GM23248 (cell line): ENCODE results near the gene SPTBN5. TPM values are rescaled to one million over a fixed set of nuclear protein-coding genes. Genes with fewer than 3 reads are reported as not detected.

Experiments
- DNase-seq: peaks from one replicate; pipeline ENCODE4 v3.0.0-alpha.2; 2015
- H2AFZ ChIP-seq: fragments of 200-600 bp; sonication (generic); 2 replicates; pipeline ENCODE4 v1.6.1; 2016; ENCODE audit warnings: antibody characterized with exemption
- H3F3A ChIP-seq: fragments of 200-600 bp; sonication (generic); 2 replicates; pipeline ENCODE4 v1.6.1; 2016; ENCODE audit warnings: mild to moderate bottlenecking, antibody characterized with exemption, mixed run types; ENCODE audit not compliant: insufficient read depth
- H3K27ac ChIP-seq: fragments of 200-600 bp; sonication (generic); 2 replicates; pipeline ENCODE4 v1.5.1; 2016; ENCODE audit warnings: mild to moderate bottlenecking
- H3K27me3 ChIP-seq: fragments of 200-600 bp; sonication (generic); replicated peaks from 2 replicates; pipeline ENCODE4 v1.6.1; 2016; ENCODE audit warnings: mild to moderate bottlenecking; ENCODE audit not compliant: insufficient read depth
- H3K36me3 ChIP-seq: fragments of 200-600 bp; sonication (generic); 2 replicates; pipeline ENCODE4 v1.6.1; 2016; ENCODE audit warnings: low read depth, mild to moderate bottlenecking
- H3K4me1 ChIP-seq: fragments of 200-600 bp; sonication (generic); 2 replicates; pipeline ENCODE4 v1.6.1; 2016; ENCODE audit warnings: mild to moderate bottlenecking; ENCODE audit not compliant: insufficient read depth
- H3K4me2 ChIP-seq: fragments of 200-600 bp; sonication (generic); one replicate; pipeline ENCODE4 v1.6.1; 2016; ENCODE audit warnings: mild to moderate bottlenecking; ENCODE audit not compliant: unreplicated experiment
- H3K4me3 ChIP-seq: fragments of 200-600 bp; sonication (generic); 2 replicates; pipeline ENCODE4 v1.5.1; 2016; ENCODE audit warnings: mild to moderate bottlenecking
- H3K79me2 ChIP-seq: fragments of 200-600 bp; sonication (generic); 2 replicates; pipeline ENCODE4 v1.6.1; 2016; ENCODE audit warnings: mild to moderate bottlenecking; ENCODE audit not compliant: insufficient read depth
- H3K9ac ChIP-seq: fragments of 200-600 bp; sonication (generic); 2 replicates; pipeline ENCODE4 v1.6.1; 2016; ENCODE audit warnings: mild to moderate bottlenecking
- H3K9me2 ChIP-seq: fragments of 200-600 bp; sonication (generic); 2 replicates; pipeline ENCODE4 v1.6.1; 2016; ENCODE audit warnings: mixed run types, mild to moderate bottlenecking, moderate library complexity; ENCODE audit not compliant: insufficient read depth
- H3K9me3 ChIP-seq: fragments of 200-600 bp; sonication (generic); one replicate; pipeline ENCODE4 v1.6.1; 2017; ENCODE audit warnings: low read depth
- H4K20me1 ChIP-seq: fragments of 200-600 bp; sonication (generic); 2 replicates; pipeline ENCODE4 v1.6.0; 2016; ENCODE audit not compliant: insufficient read depth
- EZH2 ChIP-seq: fragments of 200-600 bp; sonication (generic); IDR thresholded peaks from 2 replicates; pipeline ENCODE4 v1.6.1; 2018; ENCODE audit warnings: antibody characterized with exemption, mild to moderate bottlenecking; ENCODE audit not compliant: insufficient read depth, poor library complexity, severe bottlenecking
- EZH2phosphoT487 ChIP-seq: fragments of 200-600 bp; sonication (generic); IDR thresholded peaks from 2 replicates; pipeline ENCODE4 v1.6.1; 2018; ENCODE audit warnings: antibody characterized with exemption, moderate library complexity, mild to moderate bottlenecking, low read depth; ENCODE audit not compliant: insufficient read depth
- WGBS, 2 experiments: methylation state at CpG; one replicate each; pipeline ENCODE4 v1.1.6; 2015 to 2017; ENCODE audit warnings: low lambda C conversion rate in 2 of 2, low coverage in 1 of 2; ENCODE audit errors: missing lambda C conversion rate in 2 of 2; 5-methylcytosine and 5-hydroxymethylcytosine counted together
- in situ Hi-C: fragments of 300-500 bp; cut with MboI; formaldehyde crosslinking; loops from 2 replicates; pipeline ENCODE4 v1.15.0; 2020
- polyA plus RNA-seq: library from polyadenylated mRNA; unstranded; fragments of >200 nt; fragmentation: Nextera tagmentation; extraction: Ambion mirVana; gene quantifications from 2 replicates; pipeline ENCODE4 v1.2.1, GENCODE V29; 2016
- total RNA-seq: library from RNA; depleted of rRNA; stranded (reverse); fragments of >200 nt; shearing (Covaris generic); gene quantifications from 2 replicates; pipeline ENCODE4 v1.2.3, GENCODE V29; 2014

Gene SPTBN5
- total and polyA plus RNA-seq, 2 experiments from 2014 or later, result 0.03 to 0.11 TPM

DNA sequence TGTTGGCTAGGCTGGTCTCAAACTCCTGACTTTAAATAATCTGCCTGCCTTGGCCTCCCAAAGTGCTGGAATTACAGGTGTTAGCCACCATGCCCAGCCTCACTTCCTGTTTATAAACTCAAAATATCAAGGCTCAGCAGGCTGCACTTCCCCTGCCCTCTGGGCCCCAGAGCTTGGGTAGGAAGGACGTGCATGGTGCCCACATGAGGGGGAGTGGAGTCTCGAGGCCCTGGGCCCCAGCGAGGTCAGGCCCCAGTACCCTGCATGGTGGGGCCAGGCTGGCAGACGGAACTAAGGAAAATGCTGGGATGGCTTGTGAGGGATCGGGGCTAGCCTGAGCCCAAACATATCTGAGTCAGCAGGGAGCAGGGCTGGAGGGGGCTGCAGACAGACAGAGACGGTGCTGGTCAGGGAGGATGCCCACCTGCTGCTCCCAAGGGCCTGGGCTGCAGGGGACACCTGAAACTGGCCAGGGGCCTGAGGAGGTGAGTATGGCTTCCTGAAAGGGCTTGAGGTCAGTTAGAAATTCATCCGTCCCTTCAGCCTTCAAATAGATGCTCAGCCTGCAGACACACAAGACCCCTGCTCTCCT lies 5.1 kb downstream of the SPTBN5 start:
- 71 to 77% methylated on average over 7 of the region's 7 CpGs for WGBS, 2 experiments
- no peak overlapping the region for H2AFZ ChIP-seq
- H3K4me3 ChIP-seq, result no peak overlapping the region
- no peak overlapping the region for H3K4me2 ChIP-seq
- no peak overlapping the region for H3K27ac ChIP-seq
- no peak for DNase-seq
- in situ Hi-C loops, result no loop called here
- H4K20me1 ChIP-seq, result no peaks in the 10 kb centered on the region
- no peaks in the 10 kb centered on the region for H3K9me3 ChIP-seq
- H3K9me2 ChIP-seq, result no peaks in the 10 kb centered on the region
- H3K27me3 ChIP-seq, result no peaks in the 10 kb centered on the region
- H3K4me1 ChIP-seq, result peaks cover under 1% of the 10 kb centered on the region; the same call in 1 of the 2 replicates
- no peaks in the 10 kb centered on the region for H3F3A ChIP-seq
- H3K9ac ChIP-seq, result no peak overlapping the region
- TF ChIP-seq EZH2phosphoT487 (no peak), EZH2 (no peak)
- H3K36me3 ChIP-seq, result no peaks in the 10 kb centered on the region
- no peaks in the 10 kb centered on the region for H3K79me2 ChIP-seq

DNA sequence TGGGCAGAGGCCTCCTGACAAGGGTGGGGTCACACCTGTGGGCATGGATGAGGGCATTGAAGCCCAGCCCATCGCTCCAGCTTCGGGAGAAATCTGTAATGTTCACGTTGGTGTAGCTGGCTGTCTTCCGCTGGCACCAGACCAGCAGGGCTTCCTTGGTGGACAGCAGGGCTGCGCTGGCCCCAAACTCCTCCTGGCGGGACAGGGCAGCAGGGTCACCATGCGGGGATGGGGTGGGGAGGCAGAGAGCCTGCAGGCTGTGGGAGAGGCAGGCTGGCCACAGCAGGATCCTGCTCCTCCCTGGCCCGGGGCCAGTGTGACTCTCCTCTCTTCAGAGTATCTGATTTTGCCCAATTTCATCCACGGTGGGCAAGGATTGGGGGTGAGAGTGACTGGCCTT lies 6.0 kb downstream of the SPTBN5 start:
- Histone ChIP-seq H3K4me1 (no peaks in the 10 kb centered on the region), H3K36me3 (no peaks in the 10 kb centered on the region), H3K79me2 (no peaks in the 10 kb centered on the region), H3K4me3 (no peak overlapping the region), H3K27ac (no peak overlapping the region), H3K4me2 (no peak overlapping the region), H3K9me3 (no peaks in the 10 kb centered on the region), H4K20me1 (no peaks in the 10 kb centered on the region), H3K9ac (no peak overlapping the region), H3K27me3 (no peaks in the 10 kb centered on the region), H3K9me2 (no peaks in the 10 kb centered on the region), H2AFZ (no peak overlapping the region), H3F3A (no peaks in the 10 kb centered on the region)
- TF ChIP-seq EZH2 (no peak), EZH2phosphoT487 (no peak)
- WGBS, 2 experiments, result 62 to 69% methylated on average over 9 of the region's 9 CpGs
- no peak for DNase-seq
- in situ Hi-C loops, result no loop called here

DNA sequence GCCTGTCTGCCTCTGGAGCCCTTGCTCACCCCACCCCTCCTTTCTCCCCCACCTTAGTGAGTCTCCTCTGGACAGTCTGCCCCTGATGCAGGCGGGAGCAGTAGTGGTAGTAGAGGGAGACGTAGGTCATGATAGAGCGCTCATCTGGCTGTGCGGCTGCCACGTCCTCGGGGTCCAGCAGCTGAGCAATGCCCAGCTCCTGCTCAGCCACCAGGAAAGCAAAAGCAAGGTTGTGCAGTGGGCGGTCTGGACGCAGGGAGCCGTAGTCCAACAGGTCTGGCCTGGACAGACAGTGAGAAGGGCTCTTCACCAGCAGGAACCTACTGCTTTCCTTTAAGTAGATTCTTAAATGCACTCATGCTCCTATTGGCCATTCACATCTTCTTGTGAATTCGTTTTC lies 6.7 kb downstream of the SPTBN5 start:
- Histone ChIP-seq H3K4me2 (no peak overlapping the region), H3K9me2 (no peaks in the 10 kb centered on the region), H3K79me2 (no peaks in the 10 kb centered on the region), H3K9ac (no peak overlapping the region), H3K36me3 (no peaks in the 10 kb centered on the region), H3K4me1 (no peaks in the 10 kb centered on the region), H2AFZ (no peak overlapping the region), H3K27me3 (no peaks in the 10 kb centered on the region), H4K20me1 (no peaks in the 10 kb centered on the region), H3F3A (no peaks in the 10 kb centered on the region), H3K4me3 (no peak overlapping the region), H3K9me3 (no peaks in the 10 kb centered on the region), H3K27ac (no peak overlapping the region)
- no peak for DNase-seq
- in situ Hi-C loops, result no loop called here
- no peak for TF ChIP-seq EZH2
- no peak for TF ChIP-seq EZH2phosphoT487
- WGBS, 2 experiments, result 96 to 97% methylated on average over 8 to 10 of the region's 10 CpGs

DNA sequence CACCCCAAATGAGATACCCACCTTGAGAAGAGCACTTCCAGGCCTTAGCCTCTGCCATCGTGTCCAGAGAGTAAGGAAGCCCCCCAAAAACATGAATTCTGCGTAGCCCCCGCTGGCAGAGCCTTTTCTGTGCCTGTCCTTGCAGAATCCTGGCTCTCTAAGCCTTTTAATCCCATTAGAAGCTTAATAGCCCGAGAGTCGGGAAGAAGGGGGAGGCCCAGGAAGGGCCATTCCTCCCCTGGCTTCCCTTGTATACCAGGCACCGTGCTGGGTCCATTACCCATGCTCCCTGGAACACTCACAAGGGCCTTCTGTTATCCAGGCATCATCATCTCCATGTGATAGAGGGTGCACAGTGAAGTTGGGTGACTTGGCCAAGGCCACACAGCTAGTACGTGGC lies 7.1 kb downstream of the SPTBN5 start:
- Histone ChIP-seq H3K9ac (no peak overlapping the region), H3K27ac (no peak overlapping the region), H2AFZ (no peak overlapping the region), H3K4me2 (no peak overlapping the region), H3K36me3 (no peaks in the 10 kb centered on the region), H3K9me2 (no peaks in the 10 kb centered on the region), H3K4me3 (no peak overlapping the region), H3K4me1 (no peaks in the 10 kb centered on the region), H3K79me2 (no peaks in the 10 kb centered on the region), H3K27me3 (no peaks in the 10 kb centered on the region), H3K9me3 (no peaks in the 10 kb centered on the region), H4K20me1 (no peaks in the 10 kb centered on the region), H3F3A (no peaks in the 10 kb centered on the region)
- WGBS, 2 experiments, result 87 to 93% methylated on average over 7 of the region's 7 CpGs
- in situ Hi-C loops, result no loop called here
- no peak for DNase-seq
- TF ChIP-seq EZH2 (no peak), EZH2phosphoT487 (no peak)

DNA sequence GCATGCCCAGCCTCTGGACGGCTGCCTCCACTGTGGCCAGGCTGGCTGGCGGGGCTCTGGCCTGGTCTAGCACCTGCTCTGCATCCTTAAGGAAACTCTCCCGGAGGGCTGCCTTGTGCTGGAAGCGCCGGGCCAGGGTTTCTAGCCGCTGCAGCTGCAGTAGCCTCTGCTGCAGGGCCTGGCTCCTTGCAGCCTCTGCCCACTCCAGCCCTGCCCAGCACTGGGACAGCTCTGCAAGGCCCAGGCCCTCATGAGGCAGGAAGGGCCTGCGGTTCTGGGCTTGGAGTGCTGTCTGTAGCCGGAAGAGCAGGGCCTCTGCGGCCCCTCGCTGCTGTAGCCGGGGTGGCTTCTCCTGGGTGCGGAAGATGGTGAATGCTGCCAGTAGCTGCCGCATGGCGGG lies 8.0 kb downstream of the SPTBN5 start:
- Histone ChIP-seq H3K27me3 (no peaks in the 10 kb centered on the region), H4K20me1 (no peaks in the 10 kb centered on the region), H3K9ac (no peak overlapping the region), H3F3A (no peaks in the 10 kb centered on the region), H3K9me2 (no peaks in the 10 kb centered on the region), H3K36me3 (no peaks in the 10 kb centered on the region), H3K9me3 (no peaks in the 10 kb centered on the region), H3K27ac (no peak overlapping the region), H3K4me2 (no peak overlapping the region), H3K4me3 (no peak overlapping the region), H3K4me1 (no peaks in the 10 kb centered on the region), H3K79me2 (no peaks in the 10 kb centered on the region), H2AFZ (no peak overlapping the region)
- in situ Hi-C loops, result no loop called here
- no peak for DNase-seq
- TF ChIP-seq EZH2 (no peak), EZH2phosphoT487 (no peak)
- WGBS, 2 experiments, result 89 to 90% methylated on average over 14 of the region's 14 CpGs
